HG03469 (cell line): Measurements from ENCODE around the gene IFT27.
"Not testable (repeated sequence)": the region's sequence is repeated elsewhere in the genome, so short reads cannot be mapped to it uniquely, and the experiment has no call there.

Experiments
- ATAC-seq: cut with Tn5 transposase; IDR thresholded peaks from one replicate; pipeline ENCODE4 v1.9.1; 2021; ENCODE audit warnings: mild to moderate bottlenecking, moderate library complexity, moderate number of reproducible peaks; ENCODE audit not compliant: unreplicated experiment

IFT27 gene

DNA sequence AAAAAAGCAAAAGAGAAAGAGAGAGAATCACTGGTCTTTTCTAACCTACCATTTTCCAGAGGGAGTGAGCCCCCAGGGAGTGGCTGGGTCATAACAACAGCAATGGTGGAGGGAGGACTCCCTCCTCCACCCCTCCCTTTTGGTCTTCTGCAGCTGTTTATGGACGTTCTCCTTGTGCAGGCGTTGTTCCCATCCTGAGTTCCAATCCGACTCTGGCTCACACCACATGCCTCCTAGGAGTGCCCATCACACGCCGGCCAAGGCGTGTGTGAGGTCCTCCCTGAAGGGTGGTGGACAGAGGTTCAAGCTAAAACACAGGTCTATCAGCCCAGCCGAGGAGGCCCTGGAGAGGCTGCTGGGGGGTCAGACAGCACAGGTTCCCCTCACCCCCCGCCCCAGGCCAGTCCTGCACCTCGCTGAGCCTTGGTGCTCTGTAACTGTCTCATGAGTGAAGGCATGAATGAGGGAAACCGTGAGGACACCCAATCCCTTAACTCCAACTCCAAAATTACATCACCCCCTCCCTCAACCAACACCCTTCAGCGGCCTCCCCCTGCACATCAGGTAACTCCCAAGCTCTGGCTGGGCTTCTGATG lies 29.4 kb downstream of the IFT27 start:
- ATAC-seq, result no peak

- no peak for ATAC-seq
Measured at GRCh38 chr22:36745301-36745995, 30.5 kb downstream of the IFT27 start.

DNA sequence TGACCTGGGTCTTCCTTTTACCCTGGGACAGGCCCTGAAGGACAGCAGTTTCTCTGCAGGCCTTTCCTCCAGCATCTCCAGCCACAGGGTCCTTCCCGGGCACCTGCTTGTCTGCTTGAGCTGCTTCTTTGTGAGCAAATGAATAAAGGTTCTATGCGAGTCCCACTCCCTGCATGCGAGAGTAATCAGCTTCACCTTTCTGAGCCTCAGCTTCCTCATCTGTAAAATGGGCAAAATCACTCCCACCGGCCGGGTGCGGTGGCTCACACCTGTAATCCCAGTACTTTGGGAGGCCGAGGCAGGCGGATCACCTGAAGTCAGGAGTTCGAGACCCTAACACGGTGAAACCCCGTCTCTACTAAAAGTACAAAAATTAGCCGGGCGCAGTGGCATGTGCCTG lies 31.1 kb downstream of the IFT27 start:
- no peak for ATAC-seq

GRCh38 chr22:36744413-36744765 lies 31.5 kb downstream of the IFT27 start:
- no peak for ATAC-seq

DNA sequence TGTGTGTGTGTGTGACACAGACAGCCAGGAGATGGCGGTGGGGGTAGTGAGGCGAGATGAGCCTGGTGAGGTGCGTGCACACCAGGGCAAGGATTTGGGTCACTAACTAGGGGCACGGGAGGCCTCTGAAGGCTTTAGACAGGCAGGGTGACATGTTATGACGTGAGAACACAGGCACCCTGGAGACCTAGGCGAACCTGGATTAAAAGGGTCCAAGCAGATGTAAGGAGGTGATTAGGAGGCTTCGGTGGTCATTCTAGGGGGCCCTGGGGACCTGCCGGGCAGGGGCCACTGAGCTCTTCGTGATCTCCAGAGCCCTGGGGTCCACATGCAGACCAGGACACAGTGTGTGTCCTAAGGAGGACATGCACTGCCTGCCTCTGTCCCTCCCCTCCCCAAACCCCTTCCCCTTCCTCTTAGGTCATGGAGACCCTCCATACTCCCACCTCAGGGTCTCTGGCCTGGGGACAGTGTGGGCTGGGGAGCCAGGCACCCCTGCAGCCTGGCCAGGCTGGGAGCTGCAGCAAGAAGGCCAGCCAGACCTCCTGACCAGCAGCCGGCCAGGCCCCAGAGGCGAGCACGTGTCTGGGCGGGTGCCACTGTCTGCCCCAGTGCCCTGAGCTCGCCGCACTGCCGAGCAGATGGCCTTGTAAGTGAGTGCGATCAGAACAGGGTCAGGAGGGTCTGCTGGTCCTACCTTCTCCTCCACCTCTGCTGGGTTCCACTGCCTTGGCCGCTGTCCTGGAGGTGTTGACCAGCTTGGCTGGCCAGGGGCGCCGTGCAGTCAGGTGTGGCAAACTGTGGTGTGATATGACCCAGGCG lies 32.1 kb downstream of the IFT27 start:
- no peak for ATAC-seq

DNA sequence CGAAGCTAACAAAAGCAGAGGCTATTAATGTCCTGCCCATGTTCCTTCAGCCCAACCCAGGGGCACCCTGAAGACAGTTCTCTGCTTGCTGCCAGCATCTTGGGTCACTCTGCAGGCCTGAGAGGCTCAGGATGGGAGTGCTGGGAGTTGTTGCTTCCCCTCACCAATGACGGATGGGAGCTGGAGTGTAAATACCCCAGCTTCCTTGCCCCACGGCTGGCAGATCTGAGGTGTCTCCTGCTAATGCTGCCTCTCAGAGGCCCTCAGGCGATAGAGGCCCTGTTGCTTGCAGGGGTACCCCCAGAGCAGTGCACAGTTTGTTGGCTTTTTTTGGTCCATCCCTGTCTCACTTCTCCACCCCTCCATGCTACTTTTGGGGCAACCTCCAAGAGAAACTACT lies 32.9 kb downstream of the IFT27 start:
- no peak for ATAC-seq

DNA sequence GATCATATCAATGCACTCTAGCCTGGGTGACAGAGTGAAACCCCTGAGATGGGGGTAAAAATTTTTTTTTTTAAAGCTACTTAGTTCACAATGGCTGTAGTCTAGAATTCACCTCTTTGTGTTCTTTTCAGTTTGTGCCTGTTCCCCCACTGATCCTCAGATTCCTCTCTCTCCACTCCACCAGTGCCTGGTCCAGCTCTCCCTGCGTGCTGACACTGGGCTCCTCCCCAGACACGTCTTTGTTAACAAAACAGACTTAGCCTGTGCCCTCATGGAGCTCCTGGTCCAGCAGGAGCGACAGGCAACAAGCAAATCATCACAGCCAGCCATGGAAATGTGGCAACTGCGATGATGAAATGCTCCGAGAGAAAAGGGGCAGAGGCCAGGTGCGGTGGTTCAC lies 34.0 kb downstream of the IFT27 start:
- ATAC-seq, result no peak

DNA sequence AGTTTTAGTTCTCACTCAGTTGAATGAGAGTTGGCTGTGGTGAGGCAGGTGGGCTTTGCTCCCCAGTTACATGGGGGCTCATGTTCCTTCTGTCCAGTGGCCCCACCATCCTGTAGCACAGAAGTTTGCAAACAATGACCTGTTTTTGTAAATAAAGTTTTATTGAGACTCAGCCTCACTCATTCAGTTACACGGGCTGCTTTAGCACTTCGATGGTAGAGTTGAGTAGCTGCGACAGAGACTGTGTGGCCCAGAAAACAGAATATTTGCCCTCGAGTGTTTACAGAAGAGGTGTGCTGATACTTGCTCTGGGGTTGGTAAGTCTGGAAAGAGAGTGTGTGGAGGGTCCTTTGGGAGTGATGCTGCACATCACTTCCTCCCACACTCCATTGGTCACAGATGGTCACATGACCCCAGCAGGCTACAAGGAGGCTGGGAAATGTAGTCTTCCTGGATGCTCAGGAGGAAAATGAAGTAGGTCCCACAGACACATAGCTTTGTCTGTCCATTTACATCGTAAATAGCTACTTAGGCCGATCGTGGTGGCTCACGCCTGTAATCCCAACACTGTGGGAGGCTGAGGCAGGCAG lies 34.6 kb downstream of the IFT27 start:
- ATAC-seq, result no peak

- ATAC-seq, result no peak
Measured at GRCh38 chr22:36740716-36741115, 35.2 kb downstream of the IFT27 start.

DNA sequence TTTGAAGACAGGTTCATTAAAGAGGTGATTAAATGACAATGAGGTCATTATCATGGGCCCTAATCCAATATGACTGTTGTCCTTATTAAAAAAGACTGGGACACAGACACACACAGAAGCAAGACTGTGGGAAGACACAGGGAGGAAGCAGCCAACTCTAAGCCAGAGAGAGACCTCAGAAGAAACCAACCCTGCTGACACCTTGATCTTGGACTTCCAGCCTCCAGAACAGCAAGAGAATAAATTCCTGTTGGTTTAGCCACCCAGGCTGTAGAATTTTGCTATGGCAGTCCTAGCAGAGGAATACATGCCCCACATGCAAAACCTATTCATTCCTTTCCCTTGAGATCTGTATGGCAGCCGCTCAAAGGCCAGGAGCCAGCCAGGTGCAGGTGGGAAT lies 36.7 kb downstream of the IFT27 start:
- ATAC-seq, result no peak

- no peak for ATAC-seq
Measured at GRCh38 chr22:36738416-36739020, 37.4 kb downstream of the IFT27 start.

- no peak for ATAC-seq
Measured at GRCh38 chr22:36737776-36738175, 38.1 kb downstream of the IFT27 start.

DNA sequence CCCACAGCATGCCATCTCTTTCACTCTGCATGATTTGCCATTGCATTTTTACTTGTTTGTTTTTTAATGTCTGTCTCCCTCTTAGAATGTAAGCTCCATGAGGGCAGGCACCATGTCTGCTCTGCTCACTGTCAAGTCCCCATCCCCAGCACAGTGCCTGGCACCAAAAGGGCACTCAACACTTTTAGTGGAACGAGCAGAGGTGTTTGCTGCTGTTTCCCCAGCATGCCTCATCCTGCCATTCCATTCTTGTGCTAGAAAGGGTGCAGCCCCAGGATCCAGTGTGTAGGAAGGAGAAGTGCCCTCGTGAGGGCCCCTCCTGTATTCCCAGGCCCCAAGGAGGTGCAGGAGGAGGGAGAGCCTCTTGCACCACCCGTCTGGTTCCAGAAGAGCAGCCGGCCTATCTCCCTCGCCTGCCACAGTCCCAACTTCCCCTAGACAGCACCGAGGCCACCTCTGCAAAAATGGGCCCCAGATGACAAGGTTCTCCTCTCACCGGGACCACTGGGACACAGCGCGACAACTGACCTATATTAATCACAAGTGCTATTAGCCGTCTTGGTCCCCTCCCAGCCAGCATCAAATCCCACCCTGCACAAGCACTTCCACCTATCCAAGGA lies 39.1 kb downstream of the IFT27 start:
- no peak for ATAC-seq

DNA sequence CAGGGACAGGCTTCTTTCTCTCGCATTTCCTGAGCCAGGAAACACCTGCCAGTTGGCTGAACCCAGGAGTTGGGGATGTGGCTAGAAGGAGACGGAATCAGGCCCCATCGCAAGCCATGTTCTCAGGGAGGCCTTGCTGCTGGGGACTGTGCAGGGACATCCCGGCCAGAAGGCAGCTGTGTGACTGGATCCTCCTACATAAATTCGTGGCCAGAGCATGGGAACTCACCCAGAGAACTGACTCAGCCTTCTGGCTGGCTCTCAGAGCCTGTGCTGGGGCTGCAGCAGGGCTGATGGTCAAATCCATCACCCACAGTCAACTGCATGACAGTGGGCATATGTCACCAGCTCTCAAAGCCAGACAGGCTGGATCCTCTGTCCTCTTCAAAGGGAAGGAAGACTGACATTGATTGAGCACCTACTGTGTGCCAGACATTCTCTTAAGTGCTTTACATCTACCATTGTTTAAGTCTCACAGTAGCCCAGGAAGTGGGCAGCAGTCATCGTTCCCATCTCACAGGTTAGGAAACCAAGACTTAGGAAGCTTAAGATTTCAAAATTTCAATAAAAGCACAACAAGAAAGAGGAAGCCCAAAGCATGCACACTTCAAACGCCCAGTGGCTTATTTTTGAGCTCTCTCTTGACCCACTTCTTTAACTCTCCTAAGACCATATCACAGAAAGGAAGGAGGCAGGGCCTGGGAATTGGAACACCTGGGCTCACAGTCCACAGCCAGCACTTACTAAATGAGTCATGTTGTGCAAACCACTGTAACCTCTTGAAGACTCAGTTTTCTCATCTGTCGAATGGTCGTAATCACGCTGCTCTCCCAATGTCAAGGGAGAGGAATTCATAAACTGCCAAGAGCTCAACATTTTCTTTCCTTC lies 41.5 kb downstream of the IFT27 start:
- no peak for ATAC-seq

DNA sequence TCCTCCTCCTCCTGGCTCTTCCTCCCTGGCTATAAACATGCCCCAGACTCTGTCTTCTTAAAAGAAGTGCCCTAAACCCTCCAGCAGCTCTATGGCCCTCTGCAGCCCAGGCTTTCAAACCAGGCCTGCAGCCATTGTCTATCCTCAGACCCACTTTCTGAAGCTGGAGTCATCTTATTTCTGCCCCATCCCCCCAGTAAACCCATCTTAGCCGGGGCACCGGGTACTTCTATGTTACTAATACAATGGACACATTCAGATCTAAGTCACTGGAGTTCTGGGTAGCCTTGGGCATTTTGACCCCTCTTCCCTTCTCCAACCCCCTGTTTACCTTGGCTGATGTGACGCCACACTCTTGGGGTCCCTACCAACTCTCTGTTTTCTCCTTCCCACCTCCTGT lies 42.6 kb downstream of the IFT27 start:
- ATAC-seq, result no peak

DNA sequence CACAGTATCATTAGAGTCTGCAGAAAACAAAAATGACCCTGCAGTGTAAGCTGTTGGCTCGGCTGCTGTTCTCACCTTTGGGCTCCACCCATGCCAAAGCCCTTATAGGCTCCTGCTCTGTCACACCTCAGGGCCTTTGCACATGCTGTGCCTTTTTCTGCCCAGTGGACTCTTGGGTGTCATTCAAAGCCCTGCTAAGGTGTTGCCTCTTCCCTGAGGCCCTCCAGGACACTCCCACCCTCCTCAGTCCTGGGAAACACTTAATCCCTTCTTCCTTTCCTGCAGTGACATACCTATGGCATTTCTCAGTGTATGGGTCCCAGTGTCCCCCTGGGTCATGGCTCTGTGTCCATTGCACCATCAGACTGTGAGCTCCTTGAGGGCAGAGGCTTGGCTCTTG lies 43.3 kb downstream of the IFT27 start:
- ATAC-seq, result no peak

DNA sequence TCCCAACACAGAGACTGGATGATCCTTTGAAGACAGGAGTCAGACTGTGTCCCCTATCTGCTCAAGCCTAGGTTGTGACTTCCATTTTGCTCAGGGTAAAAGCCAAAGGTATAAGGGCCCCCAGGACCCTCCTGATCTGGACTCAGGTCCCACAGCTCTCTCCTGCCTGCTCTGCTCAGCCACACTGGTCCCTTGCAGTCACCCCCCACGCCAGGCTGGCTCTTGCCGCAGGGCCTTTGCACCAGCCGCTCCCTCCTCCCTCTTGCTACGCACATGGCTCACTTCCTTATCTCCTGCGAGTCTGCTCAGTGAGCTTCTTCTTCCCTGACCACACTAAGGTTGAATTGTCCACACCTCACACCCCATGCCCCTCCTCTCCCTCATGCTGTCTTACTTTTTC lies 44.0 kb downstream of the IFT27 start:
- ATAC-seq, result no peak

DNA sequence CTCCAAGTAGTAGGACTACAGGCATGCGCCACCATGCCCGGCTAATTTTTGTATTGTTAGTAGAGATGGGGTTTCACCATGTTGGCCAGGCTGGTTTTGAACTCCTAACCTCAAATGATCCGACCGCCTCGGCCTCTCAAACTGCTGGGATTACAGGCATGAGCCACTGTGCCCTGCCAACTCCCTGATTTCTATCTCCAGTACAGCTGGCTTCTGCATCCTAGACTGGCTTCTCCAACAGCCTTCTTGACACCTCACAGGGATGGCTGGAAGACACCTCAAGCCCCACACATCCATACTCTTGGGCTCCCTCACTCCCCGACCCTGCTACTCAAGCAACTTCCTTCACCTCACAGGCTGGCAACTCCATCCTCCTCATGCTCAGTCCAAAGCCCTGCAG lies 44.6 kb downstream of the IFT27 start:
- not testable (repeated sequence) for ATAC-seq

DNA sequence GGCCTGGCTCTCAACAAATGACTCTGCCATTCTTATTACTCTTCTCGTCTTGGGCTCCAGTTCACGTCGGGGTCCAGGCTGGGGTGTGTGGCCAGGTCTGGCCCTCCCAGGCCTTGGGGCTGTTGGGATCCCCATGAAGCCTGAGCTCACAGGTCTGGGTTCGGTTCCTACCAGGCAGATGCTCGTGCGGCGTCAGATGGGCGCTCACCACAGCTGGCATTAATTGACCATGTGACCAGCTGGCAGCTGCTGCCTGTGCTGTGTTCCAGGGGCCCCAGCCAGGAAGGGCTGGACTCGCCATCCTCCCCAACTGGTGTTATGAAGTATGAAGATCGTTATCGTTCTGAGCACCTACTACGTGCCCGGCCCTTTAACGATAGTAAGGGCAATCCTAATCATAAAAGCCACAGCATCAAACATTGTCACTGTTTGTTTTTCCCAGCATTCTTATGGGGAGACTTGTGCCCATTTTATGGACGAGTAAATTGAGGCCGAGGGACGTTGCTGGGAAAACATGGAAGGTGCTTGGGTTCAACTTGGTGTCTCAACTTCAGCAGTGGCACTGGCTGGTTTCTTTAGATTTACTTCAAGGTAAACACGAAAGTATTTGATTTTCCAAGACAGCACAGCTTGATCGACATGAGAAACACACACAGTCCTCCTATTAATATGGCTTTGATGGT lies 45.6 kb downstream of the IFT27 start:
- no peak for ATAC-seq
